GM18907 (cell line): ENCODE results near the gene RNF181.
"Not testable (repeated sequence)": the region's sequence is repeated elsewhere in the genome, so short reads cannot be mapped to it uniquely, and the experiment has no call there.

ENCODE experiments used
- ATAC-seq: cut with Tn5 transposase; IDR thresholded peaks from one replicate; pipeline ENCODE4 v1.9.1; 2021; ENCODE audit warnings: mild to moderate bottlenecking, moderate library complexity; ENCODE audit not compliant: unreplicated experiment

The RNF181 gene

GRCh38 chr2:85594715-85595300, 737 bp upstream of the RNF181 start:
- ATAC-seq: peak; percentile 2

- ATAC-seq: peak; percentile 4
Observed at GRCh38 chr2:85596026-85596333, 435 bp downstream of the RNF181 start.

- no peak for ATAC-seq
Observed at GRCh38 chr2:85596486-85597143, 1.1 kb downstream of the RNF181 start.

- no peak for ATAC-seq
Observed at GRCh38 chr2:85597241-85597640, 1.7 kb downstream of the RNF181 start.

- ATAC-seq: no peak
Observed at GRCh38 chr2:85598594-85599340, 3.2 kb downstream of the RNF181 start.

- no peak for ATAC-seq
Observed at GRCh38 chr2:85599468-85600234, 4.1 kb downstream of the RNF181 start.

- no peak for ATAC-seq
Observed at GRCh38 chr2:85600235-85600575, 4.7 kb downstream of the RNF181 start.

- ATAC-seq: no peak
Observed at GRCh38 chr2:85600951-85601770, 5.6 kb downstream of the RNF181 start.

GRCh38 chr2:85601771-85602475, 6.4 kb downstream of the RNF181 start:
- ATAC-seq: peak; percentile 42

- ATAC-seq: peak; percentile 92
Observed at GRCh38 chr2:85602476-85603234, 7.1 kb downstream of the RNF181 start, which contains the start of gene TMEM150A. TMEM150A (minus strand) TSS chr2:85602698; CDS start chr2:85601948, 750 bp downstream.

GRCh38 chr2:85604133-85604444, 8.5 kb downstream of the RNF181 start:
- ATAC-seq: not testable (repeated sequence)

GRCh38 chr2:85604568-85605339, 9.2 kb downstream of the RNF181 start:
- ATAC-seq: no peak

GRCh38 chr2:85605406-85606115, 10.0 kb downstream of the RNF181 start:
- no peak for ATAC-seq

- ATAC-seq: no peak
Observed at GRCh38 chr2:85606116-85606455, 10.5 kb downstream of the RNF181 start.

- ATAC-seq: no peak
Observed at GRCh38 chr2:85607268-85608215, 12.0 kb downstream of the RNF181 start.

- ATAC-seq: no peak
Observed at GRCh38 chr2:85611217-85611704, 15.7 kb downstream of the RNF181 start.
